GM12878 (cell line): ENCODE results near the gene MRNIP. TPM values are rescaled to one million over a fixed set of nuclear protein-coding genes. Genes with fewer than 3 reads are reported as not detected.

ENCODE experiments used
- ATAC-seq: fragments of 200-7000 bp; cut with Tn5 transposase; 3 replicates; pipeline ENCODE4 v1.9.1; 2020; ENCODE audit warnings: mild to moderate bottlenecking, moderate library complexity
- BruUV-seq: library from RNA; stranded (reverse); fragments of 400-500 nt; replicated peaks from 2 replicates; lab custom pipeline; 2021; lab: Mats Ljungman, UMichigan
- CTCF ChIA-PET: fragments of 300-600 bp; sonication (Branson Sonifier 250); formaldehyde crosslinking; extraction: SDS; loops from one replicate; lab custom pipeline; 2021; ENCODE audit warnings: inconsistent platforms; lab: Yijun Ruan, JAX
- POLR2A ChIA-PET: fragments of 350-600 bp; formaldehyde crosslinking; extraction: SDS; loops from one replicate; lab custom pipeline; 2021; ENCODE audit warnings: inconsistent platforms; lab: Charles Lee
- RAD21 ChIA-PET: fragments of 300-600 bp; sonication (Branson Sonifier 250); formaldehyde crosslinking; loops from one replicate; lab custom pipeline; 2023; ENCODE audit warnings: antibody characterized with exemption; ENCODE audit not compliant: unreplicated experiment; lab: Charles Lee
- SMC1A ChIA-PET: fragments of 300-600 bp; sonication (Branson Sonifier 250); formaldehyde crosslinking; loops from one replicate; lab custom pipeline; 2023; ENCODE audit not compliant: unreplicated experiment, uncharacterized antibody; lab: Charles Lee
- DNase-seq: peaks from one replicate; pipeline ENCODE4 v3.0.0-alpha.2; 2011; ENCODE audit warnings: low read depth, low spot score
- FAIRE-seq: peaks from 3 replicates; lab custom pipeline; 2011; peaks lifted over from hg19 to GRCh38; lab: Jason Lieb, UNC
- H2AFZ ChIP-seq: 2 replicates; pipeline ENCODE4 v1.6.0; 2011; ENCODE audit warnings: low read depth, low read length, control low read depth; ENCODE audit not compliant: control insufficient read depth
- H3K27ac ChIP-seq: 2 replicates; pipeline ENCODE4 v1.5.1; 2011; ENCODE audit warnings: control low read depth; ENCODE audit not compliant: control insufficient read depth, insufficient read depth
- H3K27me3 ChIP-seq, 2 experiments: replicated peaks in 1 of 2; 2 replicates each; pipeline versions ENCODE4 v1.6.0 to v1.6.1; 2011; ENCODE audit warnings: low read length in 1 of 2; ENCODE audit not compliant: control insufficient read depth in 2 of 2, insufficient read depth in 2 of 2
- H3K36me3 ChIP-seq, 2 experiments: 2 replicates each; pipeline ENCODE4 v1.5.1; 2011; ENCODE audit warnings: low read length in 1 of 2; ENCODE audit not compliant: control insufficient read depth in 2 of 2, insufficient read depth in 2 of 2
- H3K4me1 ChIP-seq: 2 replicates; pipeline ENCODE4 v1.6.1; 2011; ENCODE audit warnings: mild to moderate bottlenecking, low read length, moderate library complexity, mixed read lengths; ENCODE audit not compliant: control insufficient read depth, insufficient read depth
- H3K4me2 ChIP-seq: 2 replicates; pipeline ENCODE4 v1.6.0; 2011; ENCODE audit warnings: control low read depth; ENCODE audit not compliant: control insufficient read depth, insufficient read depth
- H3K4me3 ChIP-seq: fragments of 200-600 bp; sonication (generic); 2 replicates; pipeline ENCODE4 v1.5.1; 2016
- H3K79me2 ChIP-seq: 2 replicates; pipeline ENCODE4 v1.6.0; 2011; ENCODE audit warnings: low read length; ENCODE audit not compliant: control insufficient read depth, insufficient read depth
- H3K9ac ChIP-seq: 2 replicates; pipeline ENCODE4 v1.8.0; 2011; ENCODE audit warnings: low read length, control low read depth, mixed read lengths; ENCODE audit not compliant: control insufficient read depth, insufficient read depth
- H3K9me3 ChIP-seq: replicated peaks from 3 replicates; pipeline ENCODE4 v1.5.1; 2011; ENCODE audit warnings: mild to moderate bottlenecking, low read length; ENCODE audit not compliant: control insufficient read depth, insufficient read depth
- H4K20me1 ChIP-seq: 2 replicates; pipeline ENCODE4 v1.6.0; 2011; ENCODE audit not compliant: control insufficient read depth, insufficient read depth
- BHLHE40 ChIP-seq, 2 experiments: fragments of 450-650 bp in 1 of 2; IDR thresholded peaks; 2 replicates each; pipeline ENCODE4 v1.6.1; 2011 to 2017; ENCODE audit warnings: low read depth in 2 of 2, borderline replicate concordance in 1 of 2, improper control_type of control experiment in 1 of 2, low read length in 1 of 2, mild to moderate bottlenecking in 1 of 2
- CHD4 ChIP-seq: fragments of 200-600 bp; sonication (generic); IDR thresholded peaks from 2 replicates; pipeline ENCODE4 v1.6.1; 2016; ENCODE audit warnings: mild to moderate bottlenecking
- GATAD2B ChIP-seq: fragments of 450-650 bp; conservative IDR thresholded peaks from 2 replicates; pipeline ENCODE4 v1.6.1; 2017; ENCODE audit warnings: low read depth, mild to moderate bottlenecking, moderate library complexity
- MYC ChIP-seq: IDR thresholded peaks from 2 replicates; pipeline ENCODE4 v1.6.1; 2011; ENCODE audit warnings: mild to moderate bottlenecking, low read length, moderate library complexity, inconsistent platforms; ENCODE audit not compliant: insufficient read depth, insufficient replicate concordance, insufficient read length, severe bottlenecking
- NR2C2 ChIP-seq: IDR thresholded peaks from 2 replicates; pipeline ENCODE4 v1.6.1; 2011; ENCODE audit warnings: borderline replicate concordance, low read depth; ENCODE audit not compliant: control insufficient read depth, insufficient read length
- SIN3A ChIP-seq: IDR thresholded peaks from 2 replicates; pipeline ENCODE4 v1.6.1; 2012; ENCODE audit warnings: low read depth, low read length, improper control_type of control experiment
- WRNIP1 ChIP-seq: IDR thresholded peaks from 2 replicates; pipeline ENCODE4 v1.6.1; 2011; ENCODE audit warnings: low read depth, low read length, improper control_type of control experiment, borderline replicate concordance
- WGBS: methylation state at CpG from one replicate; pipeline ENCODE4 v1.1.6; 2016; ENCODE audit warnings: low lambda C conversion rate; ENCODE audit not compliant: insufficient replicate concordance, insufficient coverage; ENCODE audit errors: missing lambda C conversion rate; 5-methylcytosine and 5-hydroxymethylcytosine counted together
- in situ Hi-C: fragments of 300-500 bp; cut with MboI; formaldehyde crosslinking; loops from 9 replicates; pipeline ENCODE4 v1.14.3; 2018; ENCODE audit warnings: mixed read lengths
- intact Hi-C: fragments of 100-400 bp; cut with micrococcal nuclease; formaldehyde crosslinking; loops from one replicate; pipeline ENCODE4 v1.14.2; 2022; ENCODE audit not compliant: unreplicated experiment
- polyA plus RNA-seq, 11 experiments: library from polyadenylated mRNA; depleted of rRNA in 4 of 11; unstranded in 6 of 11; stranded (reverse) in 5 of 11; fragments of >200 nt; fragmentation: Nextera tagmentation in 4 of 11; fragmentation: Illumina TruSeq in 1 of 11; extraction: Ambion mirVana in 4 of 11; extraction: Trizol in 1 of 11; gene quantifications; 1 replicate in 1 of 11; 2 replicates in 10 of 11; pipeline versions ENCODE4 v1.2.1 to v1.2.3, GENCODE V29; 2011 to 2016; ENCODE audit warnings: inconsistent platforms in 2 of 11, missing spikeins in 2 of 11, low read depth in 1 of 11
- total RNA-seq, 4 experiments: library from RNA; depleted of rRNA in 3 of 4; stranded (reverse); fragments of >200 nt in 3 of 4; fragmentation: Illumina TruSeq in 1 of 4; extraction: Trizol in 1 of 4; gene quantifications; 2 replicates each; pipeline versions ENCODE4 v1.2.1 to v1.2.3, GENCODE V29; 2013 to 2021
- TF ChIP-seq, protein P1 (sequence below): IDR thresholded peaks from 2 replicates; pipeline ENCODE4 v1.6.1; 2012; ENCODE audit warnings: mild to moderate bottlenecking, low read depth, low read length
- TF ChIP-seq, protein P2 (sequence below): IDR thresholded peaks from 2 replicates; pipeline ENCODE4 v1.6.1; 2011; ENCODE audit warnings: mild to moderate bottlenecking, low read depth, low read length, moderate library complexity; ENCODE audit not compliant: insufficient replicate concordance
- TF ChIP-seq, protein P3 (sequence below): IDR thresholded peaks from 2 replicates; pipeline ENCODE4 v1.6.1; 2011; ENCODE audit warnings: borderline replicate concordance, low read depth, mild to moderate bottlenecking, moderate library complexity, low read length; ENCODE audit not compliant: insufficient read depth, poor library complexity, severe bottlenecking

MRNIP gene
- total and polyA plus RNA-seq, 10 of the 15 experiments (the other 5 are each of a cell fraction or from before 2014, with no cell fraction given): 2.4 to 30.4 (median 13.1) TPM

DNA sequence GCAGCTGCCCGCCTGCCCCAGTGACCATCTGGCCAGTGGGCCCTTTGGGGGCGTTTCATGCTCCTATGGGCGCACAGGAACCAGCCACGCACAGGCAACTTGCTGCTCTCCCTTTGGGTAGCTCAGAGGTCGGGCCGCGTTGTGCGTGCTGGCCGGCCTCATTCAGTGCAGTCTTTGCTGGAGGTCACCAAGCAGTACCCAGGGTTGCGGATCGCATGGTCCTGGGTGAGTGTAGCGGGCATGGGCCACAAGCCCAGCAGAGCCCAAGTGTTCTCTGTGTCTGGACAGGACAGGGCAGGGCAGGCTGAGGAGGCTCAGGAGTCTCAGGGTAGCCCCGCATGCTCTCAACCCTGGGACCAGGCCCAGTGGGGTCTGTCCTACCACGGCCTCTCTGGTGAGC lies 9.9 kb upstream of the MRNIP start:
- BruUV-seq: no TSS peak
- ATAC-seq: no peak

DNA sequence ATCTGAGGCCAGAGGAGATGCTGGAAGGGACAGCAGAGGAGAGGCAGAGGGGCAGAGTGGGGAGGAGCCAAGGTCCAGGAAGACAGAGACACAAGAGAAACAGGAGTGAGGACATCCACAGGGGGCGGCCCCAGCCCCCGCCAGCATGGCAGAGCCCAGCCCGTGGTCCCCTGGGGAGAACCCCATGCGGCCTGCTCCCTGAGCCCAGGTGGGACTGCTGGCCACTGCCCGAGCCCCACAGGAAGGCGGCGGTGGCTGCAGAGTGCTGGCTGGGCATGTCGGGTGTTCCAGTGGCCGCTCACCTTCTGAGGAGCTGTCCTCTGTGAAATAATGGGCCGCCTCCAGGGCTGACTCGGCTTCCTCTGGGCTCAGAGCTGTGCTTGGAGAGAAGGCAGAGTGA lies 8.9 kb upstream of the MRNIP start:
- no TSS peak for BruUV-seq
- CTCF ChIA-PET: no interaction called here
- Histone ChIP-seq H3K4me3 (no peak overlapping the region), H3K4me1 (no peaks in the 10 kb centered on the region), H3K4me2 (no peak overlapping the region), H3K79me2 (no peaks in the 10 kb centered on the region), H4K20me1 (no peaks in the 10 kb centered on the region), H3K27me3 (no peaks in the 10 kb centered on the region), H3K36me3 (peaks cover 7 to 11% of the 10 kb centered on the region in 2 experiments), H2AFZ (no peak overlapping the region), H3K9ac (no peak overlapping the region), H3K27ac (no peak overlapping the region), H3K9me3 (no peaks in the 10 kb centered on the region; the same call in 2 of the 3 replicates)
- RAD21 ChIA-PET: no interaction called here
- DNase-seq (no peak), ATAC-seq (no peak), FAIRE-seq (no peak)
- in situ Hi-C loops (no loop called here), intact Hi-C loops (no loop called here)
- WGBS: 89% methylated on average over 10 of the region's 11 CpGs
- SMC1A ChIA-PET: no interaction called here
- POLR2A ChIA-PET: interaction anchor here (0.5 kb wide), 1 partner anchor 9 kb away, joined by 4 read pairs; no protein-coding TSS in a partner anchor
- no peak for TF ChIP-seq GATAD2B
- TF ChIP-seq, protein P1, sequence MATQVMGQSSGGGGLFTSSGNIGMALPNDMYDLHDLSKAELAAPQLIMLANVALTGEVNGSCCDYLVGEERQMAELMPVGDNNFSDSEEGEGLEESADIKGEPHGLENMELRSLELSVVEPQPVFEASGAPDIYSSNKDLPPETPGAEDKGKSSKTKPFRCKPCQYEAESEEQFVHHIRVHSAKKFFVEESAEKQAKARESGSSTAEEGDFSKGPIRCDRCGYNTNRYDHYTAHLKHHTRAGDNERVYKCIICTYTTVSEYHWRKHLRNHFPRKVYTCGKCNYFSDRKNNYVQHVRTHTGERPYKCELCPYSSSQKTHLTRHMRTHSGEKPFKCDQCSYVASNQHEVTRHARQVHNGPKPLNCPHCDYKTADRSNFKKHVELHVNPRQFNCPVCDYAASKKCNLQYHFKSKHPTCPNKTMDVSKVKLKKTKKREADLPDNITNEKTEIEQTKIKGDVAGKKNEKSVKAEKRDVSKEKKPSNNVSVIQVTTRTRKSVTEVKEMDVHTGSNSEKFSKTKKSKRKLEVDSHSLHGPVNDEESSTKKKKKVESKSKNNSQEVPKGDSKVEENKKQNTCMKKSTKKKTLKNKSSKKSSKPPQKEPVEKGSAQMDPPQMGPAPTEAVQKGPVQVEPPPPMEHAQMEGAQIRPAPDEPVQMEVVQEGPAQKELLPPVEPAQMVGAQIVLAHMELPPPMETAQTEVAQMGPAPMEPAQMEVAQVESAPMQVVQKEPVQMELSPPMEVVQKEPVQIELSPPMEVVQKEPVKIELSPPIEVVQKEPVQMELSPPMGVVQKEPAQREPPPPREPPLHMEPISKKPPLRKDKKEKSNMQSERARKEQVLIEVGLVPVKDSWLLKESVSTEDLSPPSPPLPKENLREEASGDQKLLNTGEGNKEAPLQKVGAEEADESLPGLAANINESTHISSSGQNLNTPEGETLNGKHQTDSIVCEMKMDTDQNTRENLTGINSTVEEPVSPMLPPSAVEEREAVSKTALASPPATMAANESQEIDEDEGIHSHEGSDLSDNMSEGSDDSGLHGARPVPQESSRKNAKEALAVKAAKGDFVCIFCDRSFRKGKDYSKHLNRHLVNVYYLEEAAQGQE: no peak
- no peak for TF ChIP-seq MYC
- TF ChIP-seq SIN3A: no peak
- TF ChIP-seq BHLHE40 (IDR thresholded peaks at IDR 0.05; ENCODE audit: borderline replicate concordance in 1 of 2, low read depth in 2 of 2, low read length in 1 of 2): no peak
- TF ChIP-seq, protein P2, sequence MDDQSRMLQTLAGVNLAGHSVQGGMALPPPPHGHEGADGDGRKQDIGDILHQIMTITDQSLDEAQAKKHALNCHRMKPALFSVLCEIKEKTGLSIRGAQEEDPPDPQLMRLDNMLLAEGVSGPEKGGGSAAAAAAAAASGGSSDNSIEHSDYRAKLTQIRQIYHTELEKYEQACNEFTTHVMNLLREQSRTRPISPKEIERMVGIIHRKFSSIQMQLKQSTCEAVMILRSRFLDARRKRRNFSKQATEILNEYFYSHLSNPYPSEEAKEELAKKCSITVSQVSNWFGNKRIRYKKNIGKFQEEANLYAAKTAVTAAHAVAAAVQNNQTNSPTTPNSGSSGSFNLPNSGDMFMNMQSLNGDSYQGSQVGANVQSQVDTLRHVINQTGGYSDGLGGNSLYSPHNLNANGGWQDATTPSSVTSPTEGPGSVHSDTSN: no peak

More for the DNA sequence above, 9.9 kb upstream of the MRNIP start:
- H4K20me1 ChIP-seq: no peaks in the 10 kb centered on the region
- intact Hi-C loops: no loop called here
- H2AFZ ChIP-seq: no peak overlapping the region
- H3K4me2 ChIP-seq: no peak overlapping the region
- FAIRE-seq (no peak), DNase-seq (no peak)
- ChIA-PET CTCF (interaction anchor here (1.2 kb wide), 1 partner anchor 66 kb away, joined by 4 read pairs; no protein-coding TSS in a partner anchor), SMC1A (no interaction called here), RAD21 (no interaction called here), POLR2A (no interaction called here)
- H3K36me3 ChIP-seq: peaks cover 9 to 10% of the 10 kb centered on the region in 2 experiments
- no peak overlapping the region for H3K27ac ChIP-seq
- no peak overlapping the region for H3K4me3 ChIP-seq
- TF ChIP-seq, protein P3, sequence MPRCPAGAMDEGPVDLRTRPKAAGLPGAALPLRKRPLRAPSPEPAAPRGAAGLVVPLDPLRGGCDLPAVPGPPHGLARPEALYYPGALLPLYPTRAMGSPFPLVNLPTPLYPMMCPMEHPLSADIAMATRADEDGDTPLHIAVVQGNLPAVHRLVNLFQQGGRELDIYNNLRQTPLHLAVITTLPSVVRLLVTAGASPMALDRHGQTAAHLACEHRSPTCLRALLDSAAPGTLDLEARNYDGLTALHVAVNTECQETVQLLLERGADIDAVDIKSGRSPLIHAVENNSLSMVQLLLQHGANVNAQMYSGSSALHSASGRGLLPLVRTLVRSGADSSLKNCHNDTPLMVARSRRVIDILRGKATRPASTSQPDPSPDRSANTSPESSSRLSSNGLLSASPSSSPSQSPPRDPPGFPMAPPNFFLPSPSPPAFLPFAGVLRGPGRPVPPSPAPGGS: no peak
- TF ChIP-seq GATAD2B: no peak
- no peak for TF ChIP-seq CHD4
- no peak for TF ChIP-seq NR2C2
- TF ChIP-seq WRNIP1: no peak
- WGBS: over 99% methylated on average over 14 of the region's 14 CpGs
- no peaks in the 10 kb centered on the region for H3K79me2 ChIP-seq
- H3K9ac ChIP-seq: no peak overlapping the region
- no peaks in the 10 kb centered on the region for H3K4me1 ChIP-seq
- H3K27me3 ChIP-seq: no peaks in the 10 kb centered on the region
- H3K9me3 ChIP-seq: no peaks in the 10 kb centered on the region
- in situ Hi-C loops: no loop called here
